Stomach (tissue), 9 donors: ENCODE results near the gene SPDYC. TPM values are rescaled to one million over a fixed set of nuclear protein-coding genes. Genes with fewer than 3 reads are reported as not detected.

ENCODE experiments used
- DNase-seq, 2 donors: peaks; one replicate each; pipeline versions ENCODE4 v3.0.0 to v3.0.0-alpha.2; 2013 to 2019
- H3K27ac ChIP-seq, 5 donors: fragments of 200-600 bp in 4 of 5; sonication (generic) in 4 of 5; one replicate each; pipeline ENCODE4 v1.5.1; 2013 to 2019; ENCODE audit warnings: mild to moderate bottlenecking in 1 of 5, moderate library complexity in 1 of 5
- H3K27me3 ChIP-seq, 3 donors: fragments of 200-600 bp; sonication (generic); one replicate each; pipeline ENCODE4 v1.5.1; 2017 to 2019; ENCODE audit warnings: mixed run types in 1 of 3
- H3K36me3 ChIP-seq, 4 donors: fragments of 200-600 bp; sonication (generic); 1 replicate in 3 of 4; 2 replicates in 1 of 4; pipeline ENCODE4 v1.5.1; 2016 to 2019
- H3K4me1 ChIP-seq, 4 donors: fragments of 200-600 bp; sonication (generic); one replicate each; pipeline ENCODE4 v1.5.1; 2016 to 2019
- H3K4me3 ChIP-seq, 4 donors: fragments of 200-600 bp; sonication (generic) in 3 of 4; one replicate each; pipeline ENCODE4 v1.5.1; 2016 to 2019; ENCODE audit warnings: mild to moderate bottlenecking in 1 of 4
- H3K9me3 ChIP-seq, 4 donors: fragments of 200-600 bp; sonication (generic); one replicate each; pipeline ENCODE4 v1.5.1; 2016 to 2019
- CTCF ChIP-seq, 7 experiments: fragments of 450-650 bp in 4 of 7; fragments of 200-600 bp in 3 of 7; sonication (generic) in 3 of 7; IDR thresholded peaks; one replicate each; pipeline ENCODE4 v1.5.1; 2016 to 2019; ENCODE audit warnings: antibody characterized with exemption in 7 of 7, control low read depth in 2 of 7, mild to moderate bottlenecking in 1 of 7
- EP300 ChIP-seq: sonication (generic); formaldehyde crosslinking; IDR thresholded peaks from one replicate; pipeline ENCODE4 v1.6.1; 2017; ENCODE audit warnings: antibody characterized with exemption
- POLR2A ChIP-seq, 4 donors: fragments of 450-650 bp; IDR thresholded peaks; one replicate each; pipeline ENCODE4 v1.6.1; 2016; ENCODE audit warnings: antibody characterized with exemption in 4 of 4, control low read depth in 2 of 4, mild to moderate bottlenecking in 1 of 4, moderate library complexity in 1 of 4
- POLR2AphosphoS5 ChIP-seq, 3 donors: sonication (generic); formaldehyde crosslinking; IDR thresholded peaks; one replicate each; pipeline ENCODE4 v1.6.1; 2016; ENCODE audit warnings: antibody characterized with exemption in 3 of 3
- WGBS, 5 donors: extraction: QIAGEN DNeasy Blood & Tissue Kit in 3 of 5; methylation state at CpG; one replicate each; pipeline versions ENCODE4 v1.1.5 to v1.1.7; 2013 to 2018; 5-methylcytosine and 5-hydroxymethylcytosine counted together
- intact Hi-C: fragments of 100-400 bp; cut with DNase I; formaldehyde crosslinking; loops from one replicate; pipeline ENCODE4 v1.15.1; 2023; ENCODE audit warnings: low total_unique reads
- polyA plus RNA-seq, 3 donors: library from polyadenylated mRNA; stranded (reverse); fragments of 200-250 nt; gene quantifications; one replicate each; pipeline ENCODE4 v1.2.3, GENCODE V29; 2013
- total RNA-seq, 5 donors: library from RNA; depleted of rRNA; stranded (reverse); fragments of >200 nt; gene quantifications; one replicate each; pipeline versions ENCODE4 v1.1.0 to v1.2.3, GENCODE V29; 2014 to 2016
- donor health status: healthy with polysubstance abuse.
- donor health status: Bipolar disorder and iron deficiency.
- donor health status: healthy.

SPDYC gene
- total and polyA plus RNA-seq, 8 donors, result not detected

DNA sequence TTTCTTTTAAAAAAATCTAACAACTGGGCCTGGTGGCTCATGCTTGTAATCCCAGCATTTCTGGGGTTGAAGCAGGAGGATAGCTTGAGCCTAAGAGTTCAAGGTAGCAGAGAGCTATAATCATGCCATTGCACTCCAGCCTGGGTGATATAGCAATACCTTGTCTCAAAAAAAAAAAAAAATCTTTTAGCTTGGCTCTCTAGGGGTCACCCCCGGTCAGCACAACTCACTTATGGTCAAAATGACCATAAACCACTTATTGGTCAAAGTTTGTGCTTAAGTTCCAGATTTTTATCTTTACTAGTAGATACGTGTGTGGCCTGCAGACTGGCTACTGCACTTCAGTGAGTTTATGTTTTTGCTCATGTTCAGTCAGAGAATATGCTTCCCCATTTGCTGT, 6.3 kb upstream of the SPDYC start:
- H3K36me3 ChIP-seq, result no peaks in the 10 kb centered on the region
- TF ChIP-seq POLR2AphosphoS5 (IDR thresholded peaks at IDR 0.05) (no peak), CTCF (IDR thresholded peaks at IDR 0.05) (no peak), POLR2A (IDR thresholded peaks at IDR 0.05) (no peak), EP300 (no peak)
- no peaks in the 10 kb centered on the region for H3K9me3 ChIP-seq
- intact Hi-C loops, result no loop called here
- peaks cover 0 to 7% (median 3%) of the 10 kb centered on the region in 4 donors for H3K4me1 ChIP-seq
- 74 to 86% (median 80%) methylated on average over 2 of the region's 2 CpGs for WGBS, 5 donors
- H3K4me3 ChIP-seq, result no peak overlapping the region
- H3K27me3 ChIP-seq, result no peaks in the 10 kb centered on the region
- H3K27ac ChIP-seq, result no peak overlapping the region
- DNase-seq, result no peak

DNA sequence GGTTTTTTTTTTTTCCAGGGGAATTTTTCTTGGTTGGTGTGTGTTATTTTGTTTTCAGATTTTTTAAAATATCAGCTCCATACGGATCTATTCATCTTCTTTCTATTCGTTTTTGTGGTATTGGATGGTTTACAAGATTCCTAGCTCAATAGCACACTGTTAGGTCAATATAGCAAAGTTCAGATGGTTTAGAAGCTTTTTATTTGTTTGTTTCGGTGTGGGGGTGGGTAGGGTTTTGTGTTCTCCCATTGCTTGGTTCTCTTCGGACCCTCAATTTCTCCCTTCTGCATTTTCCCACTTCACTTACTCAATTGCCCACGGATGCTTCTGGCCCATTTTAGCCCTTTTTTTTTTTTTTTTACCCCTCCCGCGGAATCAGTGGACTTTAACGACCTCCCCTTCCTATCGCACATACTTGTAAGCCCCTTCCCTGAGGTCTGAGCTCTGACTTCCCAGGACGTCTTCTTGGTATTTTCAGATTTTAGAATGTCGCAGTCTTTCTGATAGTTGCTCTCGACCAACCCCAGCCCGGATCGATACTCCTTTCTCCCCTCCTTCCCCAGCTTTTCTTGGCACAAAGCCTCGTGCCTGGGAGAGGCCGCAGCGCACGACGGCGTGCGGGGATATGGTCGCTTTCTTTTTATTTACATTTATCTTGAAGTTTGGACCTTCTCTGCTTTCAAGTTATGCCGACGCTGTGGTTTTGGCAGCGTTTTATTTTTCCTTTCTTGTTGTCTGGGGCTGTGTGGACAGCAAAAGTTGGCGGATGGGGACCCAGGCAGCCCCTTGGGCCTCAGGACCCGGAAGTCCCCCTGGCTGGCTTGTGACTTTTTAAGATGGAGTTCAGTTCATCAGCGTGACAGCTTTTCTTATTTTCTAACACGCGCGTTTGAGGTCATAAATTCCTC, 4.4 kb upstream of the SPDYC start:
- no peak for TF ChIP-seq POLR2A (IDR thresholded peaks at IDR 0.05)
- TF ChIP-seq POLR2AphosphoS5 (IDR thresholded peaks at IDR 0.05), result no peak
- TF ChIP-seq CTCF (IDR thresholded peaks at IDR 0.05), result no peak
- no peak for TF ChIP-seq EP300
- H3K4me3 ChIP-seq, result peak overlapping the region; percentile 8 to 35 (median 30)
- peak in 1 of 2 donors; percentile 63 for DNase-seq
- peak overlapping the region in 1 of 5 donors; percentile 26 for H3K27ac ChIP-seq
- H3K27me3 ChIP-seq, result no peaks in the 10 kb centered on the region
- no peaks in the 10 kb centered on the region for H3K9me3 ChIP-seq
- 31 to 40% (median 35%) methylated on average over 31 of the region's 31 CpGs for WGBS, 5 donors
- intact Hi-C loops, result no loop called here
- no peaks in the 10 kb centered on the region for H3K36me3 ChIP-seq
- peaks cover 0 to 7% (median 3%) of the 10 kb centered on the region in 4 donors for H3K4me1 ChIP-seq

DNA sequence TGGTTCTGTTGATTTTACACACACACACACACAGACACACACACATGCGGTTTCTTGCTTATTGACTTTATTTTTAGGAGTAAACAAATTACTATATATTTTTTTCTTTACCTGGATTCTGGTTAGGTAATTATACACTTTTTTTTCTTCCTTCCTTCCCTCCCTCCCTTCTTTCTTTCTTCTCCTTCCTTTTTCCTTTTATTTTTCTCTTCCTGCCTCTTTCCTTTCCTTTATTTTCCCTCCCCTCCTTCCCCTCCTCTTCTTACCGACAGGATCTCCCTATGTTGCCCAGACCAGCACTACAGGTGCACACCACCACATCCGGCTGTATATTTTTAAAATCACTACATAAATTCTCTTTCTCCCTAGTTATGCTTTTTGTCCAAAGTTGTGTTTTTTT, 3.1 kb upstream of the SPDYC start:
- no peak for TF ChIP-seq POLR2AphosphoS5 (IDR thresholded peaks at IDR 0.05)
- no peak for TF ChIP-seq CTCF (IDR thresholded peaks at IDR 0.05)
- no peak for TF ChIP-seq EP300
- TF ChIP-seq POLR2A (IDR thresholded peaks at IDR 0.05), result no peak
- Histone ChIP-seq H3K4me1 (peaks cover 0 to 7% (median 3%) of the 10 kb centered on the region in 4 donors), H3K27ac (no peak overlapping the region), H3K36me3 (no peaks in the 10 kb centered on the region), H3K9me3 (no peaks in the 10 kb centered on the region), H3K27me3 (no peaks in the 10 kb centered on the region), H3K4me3 (no peak overlapping the region)
- intact Hi-C loops, result no loop called here
- 64 to 82% (median 76%) methylated on average over 3 of the region's 3 CpGs for WGBS, 5 donors
- no peak for DNase-seq

- Histone ChIP-seq H3K4me3 (no peak overlapping the region), H3K36me3 (no peaks in the 10 kb centered on the region), H3K27ac (no peak overlapping the region), H3K9me3 (no peaks in the 10 kb centered on the region), H3K4me1 (peaks cover 0 to 7% (median 3%) of the 10 kb centered on the region in 4 donors), H3K27me3 (no peaks in the 10 kb centered on the region)
- 86 to 96% (median 91%) methylated on average over 3 of the region's 3 CpGs for WGBS, 5 donors
- no peak for DNase-seq
- intact Hi-C loops, result no loop called here
- TF ChIP-seq CTCF (IDR thresholded peaks at IDR 0.05) (no peak), POLR2A (IDR thresholded peaks at IDR 0.05) (no peak), POLR2AphosphoS5 (IDR thresholded peaks at IDR 0.05) (no peak), EP300 (no peak)
These were observed 2.4 kb upstream of the SPDYC start for GRCh38 chr11:65167656-65168055.
